GM19452 (cell line): Measurements from ENCODE around the gene RFX3.
"Not testable (repeated sequence)": the region's sequence is repeated elsewhere in the genome, so short reads cannot be mapped to it uniquely, and the experiment has no call there.

Experiments used
- ATAC-seq: cut with Tn5 transposase; IDR thresholded peaks from one replicate; pipeline ENCODE4 v1.9.1; 2021; ENCODE audit not compliant: unreplicated experiment

Gene RFX3

DNA sequence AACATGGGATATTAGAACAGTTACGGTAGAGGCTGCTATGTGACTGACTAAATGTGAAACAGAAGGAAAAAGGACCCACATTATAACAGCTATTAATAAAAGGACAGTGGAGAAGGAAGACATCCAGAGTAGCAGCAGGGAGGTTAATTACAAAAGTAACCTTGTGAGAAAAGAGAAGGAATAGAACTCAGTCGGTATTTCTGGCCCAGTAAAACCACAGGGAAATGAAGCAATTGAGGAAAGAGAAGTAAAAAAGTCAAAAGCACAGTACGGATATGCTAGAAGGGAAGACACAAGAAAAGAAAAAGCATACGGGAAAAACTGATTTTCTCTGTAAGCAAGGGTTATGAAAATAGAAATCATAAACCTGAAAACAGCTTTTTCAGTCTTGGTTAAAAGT is 164.7 kb downstream of the RFX3 start:
- no peak for ATAC-seq

DNA sequence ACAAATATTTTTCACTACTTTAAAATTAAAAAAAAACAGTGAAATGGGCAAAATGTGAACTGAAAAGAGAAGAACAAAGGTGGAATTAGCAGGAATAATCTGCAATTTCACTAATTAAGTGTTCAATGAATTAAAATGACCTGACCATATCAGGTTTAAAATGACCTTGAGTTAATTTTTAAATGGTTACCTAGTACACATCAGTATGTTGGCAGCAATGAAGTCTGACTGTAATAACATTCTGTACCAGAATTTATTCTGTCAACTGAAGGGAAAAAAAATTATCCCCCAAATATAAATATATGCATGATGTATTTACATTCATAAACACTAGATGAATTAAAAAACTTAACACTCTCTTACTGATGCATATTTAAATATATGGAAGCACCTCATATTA is 165.6 kb downstream of the RFX3 start:
- ATAC-seq, result no peak

DNA sequence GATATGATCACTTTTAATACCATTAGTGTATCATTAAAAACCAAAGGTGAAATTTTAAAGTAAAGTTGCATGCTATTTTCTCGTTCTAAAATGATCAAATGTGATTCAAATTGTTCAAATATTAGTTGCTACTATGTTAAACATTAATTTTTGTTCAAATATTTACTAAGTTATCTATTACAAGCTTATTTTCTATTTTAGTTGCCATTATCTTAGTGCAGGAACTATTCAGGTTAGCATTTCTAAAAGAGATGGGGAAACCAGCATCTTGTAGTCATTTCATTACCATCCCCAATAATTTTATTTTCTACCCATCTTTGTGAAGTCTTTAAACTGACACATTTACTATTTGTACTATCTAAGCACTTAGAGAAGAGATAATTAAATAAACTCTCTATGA is 166.0 kb downstream of the RFX3 start:
- no peak for ATAC-seq

DNA sequence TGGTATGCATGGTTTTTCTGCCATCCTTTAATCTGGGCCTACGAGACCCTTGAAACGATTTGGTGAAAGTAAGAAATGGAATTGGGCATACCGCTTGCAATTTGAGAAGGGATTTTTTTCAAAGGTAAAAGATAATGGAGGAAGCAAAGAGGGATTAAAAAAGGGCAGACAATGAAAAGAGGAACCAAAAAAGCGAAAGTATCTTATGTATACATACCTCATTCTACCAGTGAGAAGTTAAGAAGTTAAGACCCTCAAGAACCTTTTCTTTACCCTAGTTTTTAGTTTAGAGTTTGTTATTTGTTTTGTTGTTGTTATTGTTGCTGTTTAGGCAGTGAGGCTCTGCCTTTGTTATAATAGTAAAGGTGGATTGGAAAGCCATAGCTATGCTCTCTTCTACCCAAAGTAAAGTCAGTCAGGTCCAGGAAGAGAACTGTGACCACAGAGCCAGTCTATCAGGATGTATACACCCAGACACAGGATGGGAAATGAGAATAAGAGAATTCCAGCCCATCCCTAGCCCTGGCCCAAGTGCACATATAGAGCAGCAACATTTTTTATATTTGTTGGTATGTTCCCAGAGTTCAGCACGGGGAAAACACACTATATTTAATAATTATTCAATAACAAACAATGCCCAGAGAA is 166.6 kb downstream of the RFX3 start:
- no peak for ATAC-seq

DNA sequence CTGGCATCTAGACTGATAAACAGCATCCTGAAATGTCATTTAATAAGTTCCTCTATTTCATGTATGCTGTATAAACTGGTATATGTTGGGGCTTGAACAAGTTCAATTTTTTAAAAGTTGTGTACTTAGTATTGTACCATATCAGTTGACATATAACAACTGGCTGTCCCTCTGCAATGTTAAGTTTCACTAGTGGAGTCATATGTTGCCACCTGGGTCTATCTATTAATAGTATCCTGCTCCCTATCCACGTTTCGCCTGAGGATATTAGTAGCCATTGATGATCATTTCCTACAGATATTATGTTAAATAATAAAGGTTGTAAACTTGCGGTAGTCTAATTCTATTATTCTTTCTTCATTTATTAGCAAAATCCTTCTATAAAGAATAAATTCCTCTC is 177.6 kb downstream of the RFX3 start:
- ATAC-seq, result no peak

DNA sequence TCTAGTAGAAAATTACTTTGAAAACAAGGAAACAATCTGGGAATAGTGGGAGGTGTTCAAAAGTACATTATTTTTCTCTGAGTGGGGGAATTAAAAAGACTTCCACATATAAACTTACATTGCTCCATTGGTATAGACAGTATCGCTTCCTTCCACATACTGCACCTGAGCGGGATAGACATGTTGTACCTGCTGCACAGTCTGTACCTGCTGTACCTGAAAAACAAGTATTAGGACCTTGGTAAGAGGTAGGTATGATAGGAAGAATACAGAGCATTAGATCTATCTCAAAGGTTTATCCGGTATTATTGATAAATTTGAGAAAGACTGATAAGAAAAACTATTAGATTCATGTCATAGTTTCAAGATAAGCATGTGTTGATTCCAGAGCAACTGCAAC is 179.3 kb downstream of the RFX3 start:
- no peak for ATAC-seq

DNA sequence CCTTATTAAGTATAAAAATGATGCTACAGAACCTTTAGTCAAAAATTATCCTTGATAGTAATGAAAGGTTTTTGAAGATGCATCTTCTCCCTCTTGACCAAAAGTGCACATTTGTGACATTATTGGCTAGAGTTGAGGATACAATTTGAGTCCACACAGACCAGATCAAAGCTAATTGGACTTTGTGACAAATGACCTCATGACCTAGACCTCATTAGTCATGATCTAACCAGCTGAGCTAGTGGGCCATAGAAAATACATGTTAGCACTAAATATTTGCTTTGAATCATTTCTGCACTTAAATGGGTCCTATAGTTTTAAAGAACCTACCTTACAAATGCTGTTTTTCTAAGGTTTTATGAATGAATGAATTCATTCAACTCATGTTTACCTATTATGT is 182.1 kb downstream of the RFX3 start:
- ATAC-seq, result no peak

DNA sequence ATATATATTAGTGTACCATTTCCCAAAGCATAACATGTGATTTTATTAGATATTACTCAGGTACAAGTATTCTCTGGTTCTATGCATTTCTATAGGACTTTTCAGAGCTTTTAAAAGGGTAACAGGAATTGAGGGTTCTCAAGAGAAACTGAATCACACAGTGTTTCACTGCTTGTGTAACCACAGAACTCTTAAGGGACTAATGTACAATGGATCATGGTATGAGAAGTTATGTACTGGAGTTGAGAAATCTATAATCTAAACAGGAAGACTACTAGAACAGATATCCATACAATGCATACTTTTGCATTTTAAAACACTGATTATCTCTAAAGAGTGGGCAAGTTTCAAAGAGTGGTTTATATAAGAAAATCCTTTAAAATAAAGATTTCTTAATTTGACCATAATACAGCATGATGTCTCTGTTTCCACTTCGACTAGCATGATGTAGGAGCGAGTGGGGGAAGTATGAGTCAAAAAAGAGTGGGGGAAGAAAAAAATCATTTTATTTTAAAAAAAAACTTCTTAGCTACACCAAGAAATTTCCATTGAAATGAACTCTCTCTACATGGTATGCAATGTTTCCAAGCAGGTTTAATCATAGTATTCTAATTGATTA is 183.5 kb downstream of the RFX3 start:
- ATAC-seq, result no peak

DNA sequence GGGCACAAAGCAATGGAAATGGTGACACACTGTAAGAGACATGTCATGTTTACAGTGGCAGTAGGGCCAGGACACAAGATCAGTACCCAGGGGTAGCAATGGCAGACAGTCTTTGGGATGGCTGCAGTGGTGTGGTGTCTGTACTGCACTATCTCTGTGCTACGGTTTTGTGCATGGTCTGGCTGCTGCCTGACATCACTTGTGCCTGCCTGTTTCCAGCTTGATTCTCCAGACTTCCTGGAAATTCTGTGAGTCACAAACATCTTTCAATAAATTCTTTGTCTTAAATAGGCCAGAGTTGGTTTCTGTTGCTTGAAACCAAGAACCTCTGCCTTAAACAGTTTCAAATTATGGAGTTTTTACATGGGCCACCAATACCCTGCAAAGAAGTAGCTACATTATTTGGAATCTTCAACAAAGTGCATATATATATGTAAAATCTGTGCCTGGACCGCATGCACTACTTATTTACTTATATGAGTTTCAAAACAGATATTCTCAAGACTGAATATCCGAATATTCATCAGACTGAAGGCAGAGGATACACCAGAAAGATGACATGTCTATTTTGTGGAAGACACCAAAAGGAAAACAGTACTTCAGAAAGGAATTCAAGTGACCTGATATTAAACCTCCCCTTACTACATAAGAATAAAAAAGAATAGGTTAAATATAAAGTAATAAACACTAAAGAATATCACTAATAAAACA is 188.1 kb downstream of the RFX3 start:
- no peak for ATAC-seq

DNA sequence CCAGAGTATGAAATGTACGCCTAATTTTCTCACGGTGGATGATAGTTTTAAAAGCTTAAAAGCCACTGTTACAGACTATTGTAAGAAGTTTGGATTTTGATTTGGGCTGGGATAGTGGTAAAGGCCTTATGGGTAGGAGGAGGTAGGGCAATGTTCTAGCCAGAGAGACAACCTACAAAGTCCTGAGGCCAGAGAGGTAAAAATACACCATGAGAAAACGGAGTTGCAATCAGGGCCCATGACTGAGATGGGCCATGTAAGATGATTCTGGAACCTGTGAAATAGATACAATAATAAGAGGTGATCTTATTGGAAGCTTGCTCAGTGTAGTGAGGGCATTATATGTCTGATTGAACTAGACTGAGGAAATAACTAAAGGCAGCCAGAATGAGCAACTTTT is 188.8 kb downstream of the RFX3 start:
- ATAC-seq, result no peak

DNA sequence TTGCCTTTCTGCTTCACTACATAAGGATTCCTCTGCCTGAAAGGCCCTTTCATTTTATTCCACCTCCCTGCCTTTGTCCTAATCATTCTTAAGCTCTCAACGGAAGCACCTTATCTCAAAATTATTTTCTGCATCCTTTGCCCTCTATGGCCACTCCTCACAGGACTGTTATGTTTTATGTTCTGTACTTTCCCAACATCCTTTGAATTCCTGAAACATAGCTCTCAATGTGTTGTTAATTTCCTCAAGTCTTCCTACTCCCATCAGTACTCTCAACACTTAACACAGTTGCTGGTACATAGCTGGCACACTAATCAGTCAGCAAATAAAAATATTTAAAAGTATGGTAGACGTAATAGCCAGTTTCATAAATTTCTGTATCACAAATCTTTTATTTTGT is 193.0 kb downstream of the RFX3 start:
- no peak for ATAC-seq

DNA sequence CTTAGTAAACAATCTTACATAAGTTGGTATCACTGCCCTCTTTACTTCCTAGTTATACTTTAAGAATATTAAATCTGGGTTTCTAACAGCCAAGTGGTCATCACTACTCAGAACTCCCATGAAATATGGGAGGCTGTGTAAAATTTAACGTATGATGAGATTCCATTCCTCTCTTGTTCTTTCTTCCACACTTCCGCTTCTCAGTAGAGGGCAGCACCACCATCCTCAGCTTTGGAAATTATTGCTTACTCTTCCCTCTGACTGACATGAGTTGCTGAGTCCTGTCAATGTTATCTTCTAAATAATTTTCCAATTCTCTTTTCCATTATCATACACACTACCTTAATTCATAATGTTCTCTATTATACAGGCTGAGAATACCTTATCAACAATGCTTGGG is 194.0 kb downstream of the RFX3 start:
- no peak for ATAC-seq

DNA sequence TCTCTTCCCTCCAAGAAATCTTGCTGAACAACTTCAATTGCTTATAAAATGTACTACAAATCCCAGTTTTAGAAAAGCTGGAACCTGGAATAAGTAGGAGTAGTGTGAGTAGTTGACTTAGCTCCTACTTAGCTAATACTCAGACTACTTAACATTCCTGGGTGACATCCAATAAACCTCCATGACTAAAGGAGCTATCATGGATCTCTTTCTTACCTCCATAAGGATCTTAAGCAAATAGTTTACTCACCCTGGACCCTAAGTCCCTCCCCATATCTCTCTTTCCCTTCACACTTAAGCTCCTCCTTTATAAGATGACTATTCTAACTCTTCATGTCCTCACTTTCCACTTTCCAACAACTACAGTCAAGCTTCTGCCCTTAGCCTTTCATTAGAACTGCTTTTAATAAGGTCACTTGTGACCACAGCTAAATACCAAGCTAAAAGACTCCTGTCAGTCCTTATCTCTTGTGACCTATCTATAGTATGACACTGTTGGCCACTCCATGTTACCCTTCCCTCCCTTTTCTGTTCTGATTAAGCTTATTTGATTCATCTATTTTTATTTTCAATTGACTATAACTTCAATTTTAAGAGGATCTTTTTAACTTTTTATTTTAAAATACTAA is 194.9 kb downstream of the RFX3 start:
- ATAC-seq, result no peak

DNA sequence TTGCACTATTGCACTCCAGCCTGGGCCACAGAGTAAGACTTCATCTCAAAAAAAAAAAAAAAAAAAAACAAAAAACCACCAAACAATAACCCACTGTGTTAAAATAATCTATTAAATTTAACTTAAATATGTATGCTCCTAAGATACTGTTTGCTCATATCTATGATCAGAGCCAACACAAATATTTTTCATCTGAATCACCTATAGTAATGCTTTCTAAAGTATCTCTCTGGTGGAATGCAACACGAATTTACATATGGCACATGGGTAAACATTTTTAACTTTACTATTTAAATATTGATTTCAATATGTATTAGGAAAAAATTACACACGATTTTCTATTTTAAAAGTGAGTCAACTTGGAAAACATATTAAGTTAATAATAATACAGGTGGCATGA is 196.4 kb downstream of the RFX3 start:
- ATAC-seq, result no peak

DNA sequence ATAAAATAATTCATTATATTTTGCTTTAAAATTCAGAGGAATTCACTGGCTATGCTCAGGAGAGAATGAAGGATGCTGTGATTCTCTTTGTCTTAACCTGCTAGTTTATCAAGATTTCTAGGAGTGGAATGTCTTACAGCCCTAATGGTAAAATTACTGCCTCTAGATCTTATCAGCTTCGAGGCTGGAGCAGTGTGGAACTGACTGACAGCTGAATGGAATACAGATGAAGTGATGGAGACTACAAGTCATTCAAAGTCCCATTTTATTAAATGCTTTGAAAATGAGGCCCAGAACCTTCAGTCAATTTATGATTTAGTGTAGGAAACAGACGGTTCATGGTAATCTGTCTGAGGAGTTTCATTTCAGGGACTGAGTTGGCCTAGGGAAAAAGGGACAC is 202.1 kb downstream of the RFX3 start:
- no peak for ATAC-seq

DNA sequence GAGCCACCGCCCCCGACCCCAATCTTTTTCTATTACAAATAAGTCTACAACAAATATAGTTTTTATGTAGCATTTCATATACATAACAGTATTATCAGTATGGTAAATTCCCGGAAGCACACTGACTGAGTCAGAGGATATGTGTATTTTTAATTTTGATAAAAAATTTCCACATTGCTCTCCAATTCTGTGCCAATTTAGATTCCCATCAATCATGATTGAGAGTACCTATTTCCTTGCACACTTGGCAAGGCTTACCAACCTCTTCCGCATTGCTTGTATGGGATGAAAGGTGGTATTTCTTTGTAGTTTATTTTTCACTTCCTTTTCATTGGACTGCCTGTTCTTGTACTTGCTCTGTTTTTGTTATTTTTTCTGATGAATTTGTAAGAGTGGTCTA is 204.6 kb downstream of the RFX3 start:
- no peak for ATAC-seq

DNA sequence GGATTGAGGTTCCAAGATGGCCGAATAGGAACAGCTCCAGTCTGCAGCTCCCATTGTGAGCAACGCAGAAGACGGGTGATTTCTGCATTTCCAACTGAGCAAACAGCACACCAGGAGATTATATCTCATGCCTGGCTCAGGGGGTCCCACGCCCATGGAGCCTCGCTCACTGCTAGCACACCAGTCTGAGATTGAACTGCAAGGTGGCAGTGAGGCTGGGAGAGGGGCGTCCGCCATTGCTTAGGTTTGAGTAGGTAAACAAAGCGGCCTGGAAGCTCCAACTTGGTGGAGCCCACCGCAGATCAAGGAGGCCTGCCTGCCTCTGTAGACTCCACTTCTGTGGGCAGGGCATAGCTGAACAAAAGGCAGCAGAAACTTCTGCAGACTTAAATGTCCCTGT is 213.2 kb downstream of the RFX3 start:
- not testable (repeated sequence) for ATAC-seq

DNA sequence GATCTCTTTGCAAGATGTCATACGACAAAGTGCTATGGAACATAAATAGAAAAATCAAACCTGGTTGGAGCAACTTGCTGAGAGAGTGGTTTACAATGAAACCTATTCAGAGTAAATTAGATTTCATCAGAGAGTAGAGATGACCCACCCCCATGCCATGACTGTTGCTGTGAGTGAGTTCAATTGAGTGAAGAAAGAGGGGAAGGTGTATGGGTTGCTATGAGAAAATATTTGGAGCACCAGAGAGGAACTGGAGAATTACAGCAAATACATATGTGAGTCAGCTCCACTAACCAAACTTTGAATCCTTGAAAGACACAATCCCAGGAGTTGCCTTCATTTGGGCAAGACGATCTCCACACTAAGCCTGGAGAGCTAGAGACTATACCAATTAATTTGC is 217.2 kb downstream of the RFX3 start:
- no peak for ATAC-seq

DNA sequence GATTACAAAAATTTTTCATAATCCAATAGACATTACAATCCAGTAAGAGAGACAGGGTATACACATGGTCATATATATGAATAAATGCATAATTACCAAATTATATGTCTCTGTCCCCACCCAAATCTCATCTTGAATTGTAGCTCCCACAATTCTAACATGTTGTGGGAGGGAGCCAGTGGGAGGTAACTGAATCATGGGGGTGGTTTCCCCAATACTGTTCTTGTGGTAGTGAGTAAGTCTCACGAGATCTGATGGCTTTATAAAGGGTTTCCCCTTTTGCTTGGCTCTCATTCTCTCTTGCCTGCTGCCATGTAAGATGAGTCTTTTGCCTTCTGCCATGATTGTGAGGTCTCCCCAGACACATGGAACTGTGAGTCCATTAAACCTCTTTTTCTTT is 221.4 kb downstream of the RFX3 start:
- ATAC-seq, result not testable (repeated sequence)

DNA sequence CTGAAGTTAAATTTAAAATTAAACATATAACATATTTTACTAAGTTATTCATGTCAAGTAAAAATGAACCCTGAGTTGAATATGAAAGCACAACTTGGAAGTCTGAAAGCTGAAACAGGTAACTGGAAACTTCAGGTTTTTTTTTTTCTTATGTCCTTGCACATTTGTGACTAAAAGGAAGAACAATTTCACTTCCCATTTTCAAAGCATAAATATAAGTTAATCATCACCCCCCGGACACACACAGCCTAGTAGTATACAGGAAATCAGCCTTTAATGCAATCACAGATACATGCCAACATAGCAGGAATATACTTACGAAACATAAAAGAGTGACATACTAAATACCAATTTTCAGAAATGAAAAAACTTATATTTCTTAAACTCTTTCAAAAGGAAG is 225.9 kb downstream of the RFX3 start:
- ATAC-seq, result peak; percentile 98

DNA sequence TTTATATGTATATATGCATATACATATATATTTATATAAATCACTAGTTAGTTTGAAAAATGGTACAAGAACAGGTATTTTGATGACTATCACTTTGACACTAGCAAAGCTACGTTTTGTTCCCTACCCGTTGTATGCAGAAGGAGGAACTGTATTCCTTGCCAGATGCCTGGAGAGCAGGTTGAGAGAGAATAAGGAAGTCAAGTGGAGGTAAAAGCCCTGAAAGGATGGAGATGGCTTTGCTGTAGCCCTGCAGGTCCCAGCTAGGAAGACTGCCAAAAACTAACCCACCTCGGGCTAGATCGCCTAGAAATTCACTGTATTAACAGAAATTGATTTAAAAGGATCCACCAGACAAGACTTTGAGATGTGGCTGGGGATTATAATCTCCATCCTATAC is 229.3 kb downstream of the RFX3 start:
- ATAC-seq, result no peak

DNA sequence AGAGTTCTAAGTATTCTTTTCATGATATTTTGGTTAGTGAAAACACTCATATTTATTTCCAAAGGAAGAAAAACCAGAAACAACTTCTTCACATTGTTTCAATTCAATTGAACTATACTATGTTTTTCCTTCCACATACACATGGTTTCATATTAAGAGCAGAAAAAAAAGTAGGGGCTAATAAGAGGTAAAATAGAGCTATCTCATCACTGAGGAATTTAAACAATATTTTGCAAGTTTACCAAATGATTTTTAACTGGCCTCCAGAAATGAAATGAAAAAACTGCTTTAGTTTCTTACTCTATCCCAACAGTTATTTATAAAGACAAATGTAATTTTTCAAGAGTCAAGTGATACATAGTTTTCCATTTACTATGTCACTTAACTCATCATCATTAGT is 233.5 kb downstream of the RFX3 start:
- ATAC-seq, result no peak
